A549 (cell line): Measurements from ENCODE around the gene CCDC126.

Source experiments
- CTCF ChIP-seq: fragments of >200 bp; sonication (Bioruptor Twin); formaldehyde crosslinking; IDR thresholded peaks from 3 replicates; pipeline ENCODE4 v1.5.1; 2016
- E2F6 ChIP-seq: IDR thresholded peaks from 2 replicates; pipeline ENCODE4 v1.6.1; 2012; ENCODE audit warnings: low read depth, borderline replicate concordance
- MYC ChIP-seq: IDR thresholded peaks from 2 replicates; pipeline ENCODE4 v1.6.1; 2012; ENCODE audit warnings: mild to moderate bottlenecking, inconsistent platforms, low read length, improper control_type of control experiment, borderline replicate concordance

- no peak for TF ChIP-seq CTCF
- no peak for TF ChIP-seq MYC
- no peak for TF ChIP-seq E2F6
Measured at GRCh38 chr7:23653942-23654341, 56.8 kb downstream of the CCDC126 start.
